Measurements from ENCODE around the gene LCAT.

Gene LCAT

GRCh38 chr16:67944690-67945391, 921 bp upstream of the LCAT start:
- DNase-seq (ENCODE audit: low read depth, low spot score) = no peak
- H3K27me3 ChIP-seq (ENCODE audit: insufficient read depth, insufficient read length) = no peaks in the 10 kb centered on the region
- no peak overlapping the region for H3K4me3 ChIP-seq (ENCODE audit: insufficient read length, low read depth)
- H3K9me3 ChIP-seq (ENCODE audit: insufficient read depth, low read length) = no peaks in the 10 kb centered on the region
- peaks cover 13% of the 10 kb centered on the region for H3K4me1 ChIP-seq (ENCODE audit: insufficient read depth, insufficient read length)
- TF ChIP-seq ZNF274 (IDR thresholded peaks at IDR 0.05; ENCODE audit: low read depth, low read length) (no peak), SUZ12 (IDR thresholded peaks at IDR 0.05; ENCODE audit: extremely low read depth, insufficient read depth, insufficient read length) (no peak), YY1 (IDR thresholded peaks at IDR 0.05; ENCODE audit: insufficient read depth, insufficient read length) (no peak)
- peaks cover 100% of the 10 kb centered on the region for H3K36me3 ChIP-seq (ENCODE audit: insufficient read depth, insufficient read length, low read length)
- H3K9ac ChIP-seq (ENCODE audit: insufficient read length, low read depth) = no peak overlapping the region

GRCh38 chr16:67943256-67943618, 683 bp downstream of the LCAT start:
- peaks cover 13% of the 10 kb centered on the region for H3K4me1 ChIP-seq (ENCODE audit: insufficient read depth, insufficient read length)
- no peaks in the 10 kb centered on the region for H3K9me3 ChIP-seq (ENCODE audit: insufficient read depth, low read length)
- no peak overlapping the region for H3K4me3 ChIP-seq (ENCODE audit: insufficient read length, low read depth)
- DNase-seq (ENCODE audit: low read depth, low spot score) = no peak
- H3K27me3 ChIP-seq (ENCODE audit: insufficient read depth, insufficient read length) = no peaks in the 10 kb centered on the region
- no peak overlapping the region for H3K9ac ChIP-seq (ENCODE audit: insufficient read length, low read depth)
- H3K36me3 ChIP-seq (ENCODE audit: insufficient read depth, insufficient read length, low read length) = peaks cover 95% of the 10 kb centered on the region
- no peak for TF ChIP-seq SUZ12 (IDR thresholded peaks at IDR 0.05; ENCODE audit: extremely low read depth, insufficient read depth, insufficient read length)
- no peak for TF ChIP-seq ZNF274 (IDR thresholded peaks at IDR 0.05; ENCODE audit: low read depth, low read length)
- no peak for TF ChIP-seq YY1 (IDR thresholded peaks at IDR 0.05; ENCODE audit: insufficient read depth, insufficient read length)

- no peaks in the 10 kb centered on the region for H3K9me3 ChIP-seq (ENCODE audit: insufficient read depth, low read length)
- H3K27me3 ChIP-seq (ENCODE audit: insufficient read depth, insufficient read length) = no peaks in the 10 kb centered on the region
- H3K36me3 ChIP-seq (ENCODE audit: insufficient read depth, insufficient read length, low read length) = peaks cover 89% of the 10 kb centered on the region
- no peak for DNase-seq (ENCODE audit: low read depth, low spot score)
- TF ChIP-seq SUZ12 (IDR thresholded peaks at IDR 0.05; ENCODE audit: extremely low read depth, insufficient read depth, insufficient read length) (no peak), YY1 (IDR thresholded peaks at IDR 0.05; ENCODE audit: insufficient read depth, insufficient read length) (no peak), ZNF274 (IDR thresholded peaks at IDR 0.05; ENCODE audit: low read depth, low read length) (no peak)
- no peak overlapping the region for H3K4me3 ChIP-seq (ENCODE audit: insufficient read length, low read depth)
- peaks cover 13% of the 10 kb centered on the region for H3K4me1 ChIP-seq (ENCODE audit: insufficient read depth, insufficient read length)
- H3K9ac ChIP-seq (ENCODE audit: insufficient read length, low read depth) = no peak overlapping the region
Observed at GRCh38 chr16:67942510-67943255, 1.2 kb downstream of the LCAT start.

DNA sequence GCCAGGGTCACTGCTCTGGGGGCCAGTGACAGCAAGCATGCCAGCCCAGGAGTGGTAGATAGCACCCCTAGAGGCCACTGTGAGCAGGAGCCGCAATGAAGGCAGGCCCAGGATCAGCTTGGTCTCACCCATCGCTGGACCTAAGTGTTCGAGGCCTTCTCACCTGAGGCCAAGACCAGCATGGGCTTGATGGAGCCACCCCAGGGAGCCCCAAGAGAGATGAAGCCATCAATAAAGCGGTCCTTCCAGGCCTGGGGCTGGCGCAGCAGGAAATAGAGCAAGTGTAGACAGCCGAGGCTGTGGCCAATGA, 1.8 kb downstream of the LCAT start:
- Histone ChIP-seq H3K9me3 (ENCODE audit: insufficient read depth, low read length) (no peaks in the 10 kb centered on the region), H3K36me3 (ENCODE audit: insufficient read depth, insufficient read length, low read length) (peaks cover 84% of the 10 kb centered on the region), H3K4me3 (ENCODE audit: insufficient read length, low read depth) (no peak overlapping the region), H3K9ac (ENCODE audit: insufficient read length, low read depth) (no peak overlapping the region), H3K27me3 (ENCODE audit: insufficient read depth, insufficient read length) (no peaks in the 10 kb centered on the region), H3K4me1 (ENCODE audit: insufficient read depth, insufficient read length) (peaks cover 13% of the 10 kb centered on the region)
- TF ChIP-seq ZNF274 (IDR thresholded peaks at IDR 0.05; ENCODE audit: low read depth, low read length) (no peak), SUZ12 (IDR thresholded peaks at IDR 0.05; ENCODE audit: extremely low read depth, insufficient read depth, insufficient read length) (no peak), YY1 (IDR thresholded peaks at IDR 0.05; ENCODE audit: insufficient read depth, insufficient read length) (no peak)
- peak; percentile 30 for DNase-seq (ENCODE audit: low read depth, low spot score)

GRCh38 chr16:67941469-67942199, 2.3 kb downstream of the LCAT start:
- H3K9ac ChIP-seq (ENCODE audit: insufficient read length, low read depth) = no peak overlapping the region
- no peak for TF ChIP-seq SUZ12 (IDR thresholded peaks at IDR 0.05; ENCODE audit: extremely low read depth, insufficient read depth, insufficient read length)
- TF ChIP-seq ZNF274 (IDR thresholded peaks at IDR 0.05; ENCODE audit: low read depth, low read length) = no peak
- TF ChIP-seq YY1 (IDR thresholded peaks at IDR 0.05; ENCODE audit: insufficient read depth, insufficient read length) = no peak
- H3K4me3 ChIP-seq (ENCODE audit: insufficient read length, low read depth) = no peak overlapping the region
- H3K36me3 ChIP-seq (ENCODE audit: insufficient read depth, insufficient read length, low read length) = peaks cover 79% of the 10 kb centered on the region
- no peaks in the 10 kb centered on the region for H3K27me3 ChIP-seq (ENCODE audit: insufficient read depth, insufficient read length)
- H3K9me3 ChIP-seq (ENCODE audit: insufficient read depth, low read length) = no peaks in the 10 kb centered on the region
- DNase-seq (ENCODE audit: low read depth, low spot score) = no peak
- peaks cover 13% of the 10 kb centered on the region for H3K4me1 ChIP-seq (ENCODE audit: insufficient read depth, insufficient read length)

DNA sequence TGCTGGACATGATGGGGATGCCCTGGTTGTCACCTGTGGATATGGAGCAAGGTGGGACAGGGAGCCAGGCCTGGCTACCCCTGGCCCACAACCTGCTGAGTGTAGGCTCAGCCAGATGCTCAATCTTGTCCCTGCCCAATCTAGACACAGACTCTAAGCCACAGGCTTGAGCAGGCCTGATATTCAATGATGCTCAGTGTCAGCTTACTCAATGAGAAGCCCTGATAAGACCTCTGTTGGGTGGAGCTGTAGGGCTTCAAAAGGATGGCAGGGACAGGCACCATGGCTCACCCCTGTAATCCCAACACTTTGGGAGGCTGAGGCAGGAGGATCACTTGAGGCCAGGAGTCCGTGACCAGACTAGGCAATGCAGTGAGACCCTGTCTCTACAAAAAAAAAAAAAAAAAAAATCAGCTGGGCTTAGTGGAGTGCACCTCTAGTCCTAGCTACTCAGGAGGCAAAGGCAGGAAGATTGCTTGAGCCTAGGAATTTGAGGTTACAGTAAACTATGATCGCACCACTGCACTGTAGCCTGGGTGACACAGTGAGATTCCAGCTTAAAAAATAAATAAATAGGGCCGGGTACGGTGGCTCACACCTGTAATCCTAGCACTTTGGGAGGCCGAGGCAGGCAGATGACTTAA, 3.4 kb downstream of the LCAT start:
- peaks cover 13% of the 10 kb centered on the region for H3K4me1 ChIP-seq (ENCODE audit: insufficient read depth, insufficient read length)
- H3K27me3 ChIP-seq (ENCODE audit: insufficient read depth, insufficient read length) = no peaks in the 10 kb centered on the region
- H3K9me3 ChIP-seq (ENCODE audit: insufficient read depth, low read length) = no peaks in the 10 kb centered on the region
- DNase-seq (ENCODE audit: low read depth, low spot score) = no peak
- no peak overlapping the region for H3K9ac ChIP-seq (ENCODE audit: insufficient read length, low read depth)
- H3K4me3 ChIP-seq (ENCODE audit: insufficient read length, low read depth) = no peak overlapping the region
- H3K36me3 ChIP-seq (ENCODE audit: insufficient read depth, insufficient read length, low read length) = peaks cover 68% of the 10 kb centered on the region
- no peak for TF ChIP-seq ZNF274 (IDR thresholded peaks at IDR 0.05; ENCODE audit: low read depth, low read length)
- TF ChIP-seq SUZ12 (IDR thresholded peaks at IDR 0.05; ENCODE audit: extremely low read depth, insufficient read depth, insufficient read length) = no peak
- no peak for TF ChIP-seq YY1 (IDR thresholded peaks at IDR 0.05; ENCODE audit: insufficient read depth, insufficient read length)
